HepG2 (cell line): Measurements from ENCODE around the gene KIAA1958. TPM values are rescaled to one million over a fixed set of nuclear protein-coding genes. Genes with fewer than 3 reads are reported as not detected.

Experiments used
- CAMTA2 ChIP-seq: sonication (generic); formaldehyde crosslinking; IDR thresholded peaks from 2 replicates; pipeline ENCODE4 v1.4.0; 2020; ENCODE audit warnings: mild to moderate bottlenecking, missing genetic modification reagents, borderline replicate concordance
- FOXC1 ChIP-seq: sonication (generic); formaldehyde crosslinking; IDR thresholded peaks from 2 replicates; pipeline ENCODE4 v1.8.0; 2022; ENCODE audit warnings: mild to moderate bottlenecking, missing genetic modification reagents, borderline replicate concordance
- FOXM1 ChIP-seq: sonication (generic); formaldehyde crosslinking; IDR thresholded peaks from 2 replicates; pipeline ENCODE4 v1.5.0; 2020; ENCODE audit warnings: missing genetic modification reagents
- HOXD1 ChIP-seq: sonication (generic); formaldehyde crosslinking; IDR thresholded peaks from 2 replicates; pipeline ENCODE4 v1.5.0; 2020; ENCODE audit warnings: missing genetic modification reagents
- KLF9 ChIP-seq: IDR thresholded peaks from 2 replicates; pipeline ENCODE4 v1.6.1; 2016; ENCODE audit warnings: low read depth
- NFAT5 ChIP-seq: sonication (generic); formaldehyde crosslinking; IDR thresholded peaks from 2 replicates; pipeline ENCODE4 v1.4.0; 2020; ENCODE audit warnings: missing genetic modification reagents
- RELA ChIP-seq: sonication (generic); formaldehyde crosslinking; IDR thresholded peaks from 2 replicates; pipeline ENCODE4 v1.4.0; 2020; ENCODE audit warnings: missing genetic modification reagents
- UBTF ChIP-seq: sonication (generic); formaldehyde crosslinking; IDR thresholded peaks from 2 replicates; pipeline ENCODE4 v1.4.0; 2020; ENCODE audit warnings: mild to moderate bottlenecking, missing genetic modification reagents
- ZEB1 ChIP-seq: IDR thresholded peaks from 2 replicates; pipeline ENCODE4 v1.6.1; 2012; ENCODE audit warnings: mild to moderate bottlenecking, low read depth, inconsistent platforms; ENCODE audit not compliant: insufficient replicate concordance
- ZFP36L1 ChIP-seq: sonication (generic); formaldehyde crosslinking; IDR thresholded peaks from 2 replicates; pipeline ENCODE4 v1.8.0; 2022; ENCODE audit warnings: mild to moderate bottlenecking, missing genetic modification reagents, moderate library complexity
- ZFP36L2 ChIP-seq: sonication (generic); formaldehyde crosslinking; IDR thresholded peaks from 2 replicates; pipeline ENCODE4 v1.4.0; 2020; ENCODE audit warnings: missing genetic modification reagents
- ZFX ChIP-seq: sonication (generic); formaldehyde crosslinking; IDR thresholded peaks from 2 replicates; pipeline ENCODE4 v1.4.0; 2020; ENCODE audit warnings: mild to moderate bottlenecking, low read depth, missing genetic modification reagents, moderate library complexity
- ZNF3 ChIP-seq: IDR thresholded peaks from 2 replicates; pipeline ENCODE4 v1.7.0; 2017; ENCODE audit warnings: inconsistent platforms
- polyA plus RNA-seq, 8 experiments: library from polyadenylated mRNA; depleted of rRNA in 3 of 8; stranded (reverse) in 7 of 8; unstranded in 1 of 8; fragments of >200 nt; fragmentation: Illumina TruSeq in 4 of 8; extraction: Trizol in 4 of 8; gene quantifications; 2 replicates each; pipeline versions ENCODE4 v1.2.1 to v1.2.3, GENCODE V29; 2011 to 2016; ENCODE audit warnings: low read depth in 4 of 8, missing spikeins in 1 of 8, mixed read lengths in 1 of 8; ENCODE audit not compliant: insufficient read depth in 1 of 8
- total RNA-seq, 5 experiments: library from RNA; depleted of rRNA; stranded (reverse); fragments of >200 nt; fragmentation: Illumina TruSeq; extraction: Trizol; gene quantifications; 2 replicates each; pipeline ENCODE4 v1.2.3, GENCODE V29; 2016; ENCODE audit warnings: low read depth in 1 of 5

Gene KIAA1958
- total and polyA plus RNA-seq, 2 of the 13 experiments (the other 11 are each of a cell fraction or from before 2014, with no cell fraction given) = 8.5 to 10.3 TPM

GRCh38 chr9:112486221-112487007 is at the start of gene KIAA1958 (continued):
- TF ChIP-seq ZFX (CRISPR knock-in tag) (peak; percentile 93), NFAT5 (CRISPR knock-in tag) (peak; percentile 86), HOXD1 (CRISPR knock-in tag) (peak; percentile 90), ZNF3 (CRISPR knock-in tag) (no peak), CAMTA2 (CRISPR knock-in tag) (peak; percentile 86), ZFP36L2 (no peak), FOXM1 (CRISPR knock-in tag) (no peak), ZFP36L1 (CRISPR knock-in tag) (peak; percentile 70; the same call in 1 of the 2 replicates), FOXC1 (CRISPR knock-in tag) (peak; percentile 95), KLF9 (CRISPR knock-in tag) (peak; percentile 45; the same call in 1 of the 2 replicates), UBTF (CRISPR knock-in tag) (peak; percentile 86), RELA (CRISPR knock-in tag) (0 out of 2 replicates have a peak, but pooled peaks have one; percentile 44), ZEB1 (no peak)
